Right lobe of liver (tissue), 6 donors: Measurements from ENCODE around the gene PSIP1. TPM values are rescaled to one million over a fixed set of nuclear protein-coding genes. Genes with fewer than 3 reads are reported as not detected.
"Not testable (repeated sequence)": the region's sequence is repeated elsewhere in the genome, so short reads cannot be mapped to it uniquely, and the experiment has no call there.

ENCODE experiments used
- ATAC-seq, 4 donors: fragments of 200-7000 bp; cut with Tn5 transposase; one replicate each; pipeline ENCODE4 v1.9.1; 2020; ENCODE audit warnings: mild to moderate bottlenecking in 4 of 4, moderate library complexity in 4 of 4
- DNase-seq, 3 donors: peaks; one replicate each; pipeline ENCODE4 v3.0.0-alpha.2; 2020
- H3K27ac ChIP-seq, 3 donors: fragments of 200-600 bp; one replicate each; pipeline ENCODE4 v1.8.0; 2022
- H3K27me3 ChIP-seq, 2 donors: fragments of 200-600 bp; one replicate each; pipeline ENCODE4 v1.8.0; 2022
- H3K36me3 ChIP-seq, 4 donors: fragments of 200-600 bp; sonication (generic) in 1 of 4; one replicate each; pipeline versions ENCODE4 v1.5.1 to v1.8.0; 2017 to 2022; ENCODE audit warnings: control low read depth in 1 of 4
- H3K4me1 ChIP-seq, 4 donors: fragments of 200-600 bp; sonication (generic) in 1 of 4; one replicate each; pipeline versions ENCODE4 v1.5.1 to v1.8.0; 2017 to 2022; ENCODE audit warnings: control low read depth in 1 of 4
- H3K4me3 ChIP-seq, 3 donors: fragments of 200-600 bp; one replicate each; pipeline ENCODE4 v1.8.0; 2022
- H3K9me3 ChIP-seq, 4 donors: fragments of 200-600 bp; sonication (generic) in 1 of 4; one replicate each; pipeline versions ENCODE4 v1.5.1 to v1.8.0; 2017 to 2022; ENCODE audit warnings: control low read depth in 1 of 4
- CTCF ChIP-seq, 4 donors: fragments of 200-600 bp in 3 of 4; fragments of 450-650 bp in 1 of 4; IDR thresholded peaks; one replicate each; pipeline versions ENCODE4 v1.5.1 to v1.8.0; 2016 to 2022; ENCODE audit warnings: antibody characterized with exemption in 4 of 4, mild to moderate bottlenecking in 2 of 4
- POLR2A ChIP-seq: fragments of 450-650 bp; IDR thresholded peaks from one replicate; pipeline ENCODE4 v1.6.1; 2017; ENCODE audit warnings: antibody characterized with exemption, mild to moderate bottlenecking
- WGBS: methylation state at CpG from one replicate; pipeline ENCODE4 v1.1.6; 2018; ENCODE audit warnings: low coverage, low lambda C conversion rate; ENCODE audit not compliant: insufficient coverage; ENCODE audit errors: missing lambda C conversion rate; 5-methylcytosine and 5-hydroxymethylcytosine counted together
- intact Hi-C, 2 donors: fragments of 100-400 bp; cut with DNase I; formaldehyde crosslinking; loops; one replicate each; pipeline versions ENCODE4 v1.11.2 to v1.14.1; 2022
- total RNA-seq, 6 experiments: library from RNA; depleted of rRNA in 2 of 6; stranded (reverse); fragments of >200 nt in 2 of 6; fragmentation: NEBNext Ultra II Directional in 3 of 6; extraction: Animal tissue kit (Norgen Biotek cat#: 25700) in 3 of 6; gene quantifications; one replicate each; pipeline versions ENCODE4 v1.1.0 to v1.2.4, GENCODE V29; 2016 to 2023
- donor health status: DM: no; HTN: yes; CAD: no.
- donor health status: DM: no; HTN: no; CAD: no.
- donor health status: DM: no; HTN: no; CAD: no.
- donor health status: DM: no; HTN: yes; CAD: no.
- donor health status: DM: no; HTN: yes; CAD: no.

Gene PSIP1
- total RNA-seq, 6 experiments from 2014 or later, result 8.4 to 19.0 (median 12.0) TPM

DNA sequence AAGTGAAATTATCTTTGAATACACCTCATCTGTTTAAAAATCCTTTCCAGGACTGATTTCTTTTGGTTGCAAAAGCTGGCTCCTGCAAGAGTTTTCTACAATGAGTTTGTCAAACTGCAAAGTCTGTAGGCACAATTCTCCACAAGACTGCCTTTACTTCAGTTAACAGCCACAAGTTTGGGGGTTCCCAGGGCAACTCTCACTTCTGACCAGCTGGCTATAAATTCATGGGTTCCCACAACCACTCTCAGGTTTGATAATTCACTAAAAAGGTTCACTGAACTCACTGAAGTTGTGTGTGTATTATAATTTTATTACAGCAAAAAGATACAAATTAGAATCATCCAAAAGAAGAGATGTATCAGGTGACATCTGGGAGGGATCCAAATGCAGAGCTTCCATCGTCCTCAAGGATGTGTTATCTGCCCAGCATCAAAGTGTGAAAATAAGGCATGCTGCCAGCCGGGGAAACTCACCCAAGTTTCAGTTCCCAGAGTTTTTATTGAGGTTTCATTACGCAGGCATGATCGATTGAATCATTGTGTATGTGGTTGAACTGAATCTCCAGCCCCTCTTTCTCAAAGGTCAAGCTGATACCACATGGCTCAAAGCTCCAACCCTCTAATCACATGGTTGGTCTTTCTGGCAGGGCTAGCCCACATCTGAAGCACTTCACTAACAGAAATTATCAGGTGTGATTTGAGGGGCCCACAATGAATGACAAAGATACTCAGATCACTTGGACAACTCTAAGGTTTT lies 19.0 kb upstream of the PSIP1 start:
- Histone ChIP-seq H3K9me3 (no peaks in the 10 kb centered on the region), H3K4me1 (no peaks in the 10 kb centered on the region), H3K36me3 (no peaks in the 10 kb centered on the region), H3K27ac (no peak overlapping the region), H3K4me3 (no peak overlapping the region), H3K27me3 (no peaks in the 10 kb centered on the region)
- TF ChIP-seq CTCF (IDR thresholded peaks at IDR 0.05) (no peak), POLR2A (no peak)
- DNase-seq (no peak), ATAC-seq (no peak)
- intact Hi-C loops, result no loop called here
- 40% methylated on average over 1 of the region's 4 CpGs for WGBS

GRCh38 chr9:15527035-15527434 lies 16.3 kb upstream of the PSIP1 start:
- H3K9me3 ChIP-seq, H3K4me3 ChIP-seq, H3K36me3 ChIP-seq, H3K27ac ChIP-seq, H3K27me3 ChIP-seq, DNase-seq, ATAC-seq, H3K4me1 ChIP-seq, intact Hi-C loops: not testable (repeated sequence)
- WGBS, result 83% methylated on average over 1 of the region's 5 CpGs

DNA sequence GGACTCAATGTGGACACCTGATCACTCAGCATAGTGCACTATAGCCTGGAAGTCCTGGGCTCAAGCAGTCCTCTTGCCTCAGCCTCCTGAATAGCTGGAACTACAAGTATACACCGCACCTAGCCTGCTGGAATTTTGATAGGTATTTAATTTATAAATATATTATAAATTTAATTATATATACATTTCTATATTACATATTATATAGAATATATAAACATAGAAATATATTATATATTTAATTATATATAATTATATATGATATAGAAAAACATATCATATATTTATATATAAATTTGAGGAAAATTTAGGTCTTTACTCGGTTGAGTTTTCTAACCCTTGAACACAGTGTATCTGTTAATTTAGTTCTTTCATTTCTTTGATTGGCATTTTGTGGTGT lies 15.2 kb upstream of the PSIP1 start:
- intact Hi-C loops, result no loop called here
- no peak for DNase-seq
- H3K27me3 ChIP-seq, result no peaks in the 10 kb centered on the region
- no peak for TF ChIP-seq CTCF (IDR thresholded peaks at IDR 0.05)
- no peak for TF ChIP-seq POLR2A
- no peak overlapping the region for H3K27ac ChIP-seq
- no peak overlapping the region for H3K4me3 ChIP-seq
- ATAC-seq, result no peak
- no peaks in the 10 kb centered on the region for H3K9me3 ChIP-seq
- WGBS, result 71% methylated on average over 2 of the region's 2 CpGs
- no peaks in the 10 kb centered on the region for H3K4me1 ChIP-seq
- no peaks in the 10 kb centered on the region for H3K36me3 ChIP-seq

GRCh38 chr9:15524845-15525455 lies 14.2 kb upstream of the PSIP1 start:
- ATAC-seq, result no peak
- WGBS, result 61% methylated on average over 8 of the region's 8 CpGs
- Histone ChIP-seq H3K36me3 (no peaks in the 10 kb centered on the region), H3K9me3 (no peaks in the 10 kb centered on the region), H3K4me1 (no peaks in the 10 kb centered on the region), H3K27me3 (no peaks in the 10 kb centered on the region), H3K4me3 (no peak overlapping the region), H3K27ac (no peak overlapping the region)
- no peak for DNase-seq
- TF ChIP-seq CTCF (IDR thresholded peaks at IDR 0.05) (no peak), POLR2A (no peak)
- intact Hi-C loops, result no loop called here

- no peaks in the 10 kb centered on the region for H3K36me3 ChIP-seq
- H3K9me3 ChIP-seq, result no peaks in the 10 kb centered on the region
- H3K27ac ChIP-seq, result no peak overlapping the region
- WGBS, result 79% methylated on average over 3 of the region's 3 CpGs
- DNase-seq (no peak), ATAC-seq (no peak)
- no peaks in the 10 kb centered on the region for H3K27me3 ChIP-seq
- no peak overlapping the region for H3K4me3 ChIP-seq
- no peaks in the 10 kb centered on the region for H3K4me1 ChIP-seq
- TF ChIP-seq POLR2A (no peak), CTCF (IDR thresholded peaks at IDR 0.05) (no peak)
- intact Hi-C loops, result no loop called here
Observed at GRCh38 chr9:15522130-15522755, 11.5 kb upstream of the PSIP1 start.
